GM23338 (cell line): ENCODE results near the gene TMED10.

Experiments used
- CREB1 ChIP-seq: fragments of 250-450 bp; sonication (Bioruptor Pico); IDR thresholded peaks from 2 replicates; pipeline ENCODE4 v1.5.0; 2020; ENCODE audit warnings: low read depth, mild to moderate bottlenecking, moderate library complexity
- EZH2 ChIP-seq: fragments of 200-600 bp; sonication (generic); IDR thresholded peaks from one replicate; pipeline ENCODE4 v1.8.0; 2017; ENCODE audit warnings: antibody characterized with exemption, mild to moderate bottlenecking, low read depth; ENCODE audit not compliant: unreplicated experiment
- EZH2phosphoT487 ChIP-seq: fragments of 200-600 bp; sonication (generic); IDR thresholded peaks from one replicate; pipeline ENCODE4 v1.8.1; 2018; ENCODE audit warnings: antibody characterized with exemption; ENCODE audit not compliant: unreplicated experiment
- JUNB ChIP-seq: IDR thresholded peaks from one replicate; pipeline ENCODE4 v1.6.1; 2016; ENCODE audit warnings: antibody characterized with exemption; ENCODE audit not compliant: unreplicated experiment
- NANOG ChIP-seq: IDR thresholded peaks from 2 replicates; pipeline ENCODE4 v1.6.1; 2016; ENCODE audit warnings: antibody characterized with exemption, borderline replicate concordance
- POLR2AphosphoS5 ChIP-seq: IDR thresholded peaks from 2 replicates; pipeline ENCODE4 v1.6.1; 2016; ENCODE audit warnings: antibody characterized with exemption, low read depth
- STAT1 ChIP-seq: IDR thresholded peaks from one replicate; pipeline ENCODE4 v1.6.1; 2016; ENCODE audit warnings: antibody characterized with exemption; ENCODE audit not compliant: unreplicated experiment
- ZNF114 ChIP-seq: fragments of 250-450 bp; sonication (Bioruptor Pico); IDR thresholded peaks from 2 replicates; pipeline ENCODE4 v1.5.0; 2020; ENCODE audit warnings: mild to moderate bottlenecking, moderate library complexity
- ZNF331 ChIP-seq: fragments of 250-450 bp; sonication (Bioruptor Pico); IDR thresholded peaks from 2 replicates; pipeline ENCODE4 v1.5.0; 2020; ENCODE audit warnings: low read depth, mild to moderate bottlenecking, moderate library complexity
- TF ChIP-seq, protein P1 (sequence below), 2 experiments: fragments of 200-600 bp in 1 of 2; sonication (generic) in 1 of 2; conservative IDR thresholded peaks; 2 replicates each; pipeline versions ENCODE4 v1.5.1 to v1.6.1; 2016 to 2017; ENCODE audit warnings: antibody characterized with exemption in 2 of 2, low read depth in 2 of 2, mild to moderate bottlenecking in 2 of 2, moderate library complexity in 1 of 2
- TF ChIP-seq, protein P2 (sequence below): IDR thresholded peaks from 2 replicates; pipeline ENCODE4 v1.6.1; 2016; ENCODE audit warnings: antibody characterized with exemption
- TF ChIP-seq, protein P3 (sequence below): IDR thresholded peaks from one replicate; pipeline ENCODE4 v1.6.1; 2018; ENCODE audit warnings: antibody characterized with exemption; ENCODE audit not compliant: unreplicated experiment

DNA sequence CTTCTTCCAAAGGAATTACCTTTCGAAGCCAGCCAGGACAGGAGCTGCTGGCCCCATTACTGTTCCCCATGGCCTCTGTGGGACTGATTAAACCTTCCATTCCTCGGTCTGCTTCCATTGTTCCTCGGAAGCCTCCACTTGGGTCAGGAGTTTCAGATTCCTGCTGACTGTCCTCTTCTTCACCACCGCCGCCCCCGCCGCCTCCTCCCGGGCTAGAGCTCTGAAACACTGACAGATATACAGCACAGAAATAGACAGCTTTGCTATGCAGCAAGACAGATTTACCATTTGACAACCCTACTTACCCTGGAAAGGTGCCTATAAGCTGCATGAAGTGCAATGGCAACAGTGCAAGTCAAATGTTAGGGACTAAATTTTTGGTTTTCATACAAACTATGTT is 85.2 kb downstream of the TMED10 start:
- TF ChIP-seq POLR2AphosphoS5: no peak
- TF ChIP-seq, protein P1, sequence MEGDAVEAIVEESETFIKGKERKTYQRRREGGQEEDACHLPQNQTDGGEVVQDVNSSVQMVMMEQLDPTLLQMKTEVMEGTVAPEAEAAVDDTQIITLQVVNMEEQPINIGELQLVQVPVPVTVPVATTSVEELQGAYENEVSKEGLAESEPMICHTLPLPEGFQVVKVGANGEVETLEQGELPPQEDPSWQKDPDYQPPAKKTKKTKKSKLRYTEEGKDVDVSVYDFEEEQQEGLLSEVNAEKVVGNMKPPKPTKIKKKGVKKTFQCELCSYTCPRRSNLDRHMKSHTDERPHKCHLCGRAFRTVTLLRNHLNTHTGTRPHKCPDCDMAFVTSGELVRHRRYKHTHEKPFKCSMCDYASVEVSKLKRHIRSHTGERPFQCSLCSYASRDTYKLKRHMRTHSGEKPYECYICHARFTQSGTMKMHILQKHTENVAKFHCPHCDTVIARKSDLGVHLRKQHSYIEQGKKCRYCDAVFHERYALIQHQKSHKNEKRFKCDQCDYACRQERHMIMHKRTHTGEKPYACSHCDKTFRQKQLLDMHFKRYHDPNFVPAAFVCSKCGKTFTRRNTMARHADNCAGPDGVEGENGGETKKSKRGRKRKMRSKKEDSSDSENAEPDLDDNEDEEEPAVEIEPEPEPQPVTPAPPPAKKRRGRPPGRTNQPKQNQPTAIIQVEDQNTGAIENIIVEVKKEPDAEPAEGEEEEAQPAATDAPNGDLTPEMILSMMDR (conservative IDR thresholded peaks at IDR 0.05; ENCODE audit: low read depth in 2 of 2): no peak
- TF ChIP-seq EZH2phosphoT487: no peak
- TF ChIP-seq, protein P2, sequence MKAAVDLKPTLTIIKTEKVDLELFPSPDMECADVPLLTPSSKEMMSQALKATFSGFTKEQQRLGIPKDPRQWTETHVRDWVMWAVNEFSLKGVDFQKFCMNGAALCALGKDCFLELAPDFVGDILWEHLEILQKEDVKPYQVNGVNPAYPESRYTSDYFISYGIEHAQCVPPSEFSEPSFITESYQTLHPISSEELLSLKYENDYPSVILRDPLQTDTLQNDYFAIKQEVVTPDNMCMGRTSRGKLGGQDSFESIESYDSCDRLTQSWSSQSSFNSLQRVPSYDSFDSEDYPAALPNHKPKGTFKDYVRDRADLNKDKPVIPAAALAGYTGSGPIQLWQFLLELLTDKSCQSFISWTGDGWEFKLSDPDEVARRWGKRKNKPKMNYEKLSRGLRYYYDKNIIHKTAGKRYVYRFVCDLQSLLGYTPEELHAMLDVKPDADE: no peak
- no peak for TF ChIP-seq EZH2
- TF ChIP-seq, protein P3, sequence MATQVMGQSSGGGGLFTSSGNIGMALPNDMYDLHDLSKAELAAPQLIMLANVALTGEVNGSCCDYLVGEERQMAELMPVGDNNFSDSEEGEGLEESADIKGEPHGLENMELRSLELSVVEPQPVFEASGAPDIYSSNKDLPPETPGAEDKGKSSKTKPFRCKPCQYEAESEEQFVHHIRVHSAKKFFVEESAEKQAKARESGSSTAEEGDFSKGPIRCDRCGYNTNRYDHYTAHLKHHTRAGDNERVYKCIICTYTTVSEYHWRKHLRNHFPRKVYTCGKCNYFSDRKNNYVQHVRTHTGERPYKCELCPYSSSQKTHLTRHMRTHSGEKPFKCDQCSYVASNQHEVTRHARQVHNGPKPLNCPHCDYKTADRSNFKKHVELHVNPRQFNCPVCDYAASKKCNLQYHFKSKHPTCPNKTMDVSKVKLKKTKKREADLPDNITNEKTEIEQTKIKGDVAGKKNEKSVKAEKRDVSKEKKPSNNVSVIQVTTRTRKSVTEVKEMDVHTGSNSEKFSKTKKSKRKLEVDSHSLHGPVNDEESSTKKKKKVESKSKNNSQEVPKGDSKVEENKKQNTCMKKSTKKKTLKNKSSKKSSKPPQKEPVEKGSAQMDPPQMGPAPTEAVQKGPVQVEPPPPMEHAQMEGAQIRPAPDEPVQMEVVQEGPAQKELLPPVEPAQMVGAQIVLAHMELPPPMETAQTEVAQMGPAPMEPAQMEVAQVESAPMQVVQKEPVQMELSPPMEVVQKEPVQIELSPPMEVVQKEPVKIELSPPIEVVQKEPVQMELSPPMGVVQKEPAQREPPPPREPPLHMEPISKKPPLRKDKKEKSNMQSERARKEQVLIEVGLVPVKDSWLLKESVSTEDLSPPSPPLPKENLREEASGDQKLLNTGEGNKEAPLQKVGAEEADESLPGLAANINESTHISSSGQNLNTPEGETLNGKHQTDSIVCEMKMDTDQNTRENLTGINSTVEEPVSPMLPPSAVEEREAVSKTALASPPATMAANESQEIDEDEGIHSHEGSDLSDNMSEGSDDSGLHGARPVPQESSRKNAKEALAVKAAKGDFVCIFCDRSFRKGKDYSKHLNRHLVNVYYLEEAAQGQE: no peak
- no peak for TF ChIP-seq CREB1 (CRISPR knock-in tag)
- TF ChIP-seq JUNB: no peak
- TF ChIP-seq STAT1: no peak
- no peak for TF ChIP-seq NANOG
- TF ChIP-seq ZNF331 (CRISPR knock-in tag): no peak
- TF ChIP-seq ZNF114 (CRISPR knock-in tag): no peak
